ENCODE data around the gene IRF3.

DNA sequence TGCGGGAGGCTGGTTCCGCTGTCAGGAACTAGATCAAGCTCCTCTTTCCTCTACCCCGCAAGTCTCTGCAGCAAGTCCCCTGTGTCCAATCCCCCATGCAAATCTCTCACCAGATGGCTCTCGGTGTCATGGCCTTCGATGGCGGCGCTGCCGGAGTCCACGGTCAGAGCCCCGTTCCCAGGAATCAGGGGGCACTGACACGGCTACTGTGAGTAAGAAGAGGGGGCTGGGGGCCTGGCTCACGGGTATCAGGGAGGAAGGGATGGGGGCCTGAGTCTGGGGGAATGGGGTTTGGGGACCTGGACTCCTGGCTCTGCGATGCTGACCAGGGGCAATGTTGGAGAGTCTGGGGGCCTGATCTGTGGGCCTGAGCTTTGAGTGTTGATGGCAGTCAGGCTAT is 19.7 kb downstream of the IRF3 start:
- TF ChIP-seq, protein P1, sequence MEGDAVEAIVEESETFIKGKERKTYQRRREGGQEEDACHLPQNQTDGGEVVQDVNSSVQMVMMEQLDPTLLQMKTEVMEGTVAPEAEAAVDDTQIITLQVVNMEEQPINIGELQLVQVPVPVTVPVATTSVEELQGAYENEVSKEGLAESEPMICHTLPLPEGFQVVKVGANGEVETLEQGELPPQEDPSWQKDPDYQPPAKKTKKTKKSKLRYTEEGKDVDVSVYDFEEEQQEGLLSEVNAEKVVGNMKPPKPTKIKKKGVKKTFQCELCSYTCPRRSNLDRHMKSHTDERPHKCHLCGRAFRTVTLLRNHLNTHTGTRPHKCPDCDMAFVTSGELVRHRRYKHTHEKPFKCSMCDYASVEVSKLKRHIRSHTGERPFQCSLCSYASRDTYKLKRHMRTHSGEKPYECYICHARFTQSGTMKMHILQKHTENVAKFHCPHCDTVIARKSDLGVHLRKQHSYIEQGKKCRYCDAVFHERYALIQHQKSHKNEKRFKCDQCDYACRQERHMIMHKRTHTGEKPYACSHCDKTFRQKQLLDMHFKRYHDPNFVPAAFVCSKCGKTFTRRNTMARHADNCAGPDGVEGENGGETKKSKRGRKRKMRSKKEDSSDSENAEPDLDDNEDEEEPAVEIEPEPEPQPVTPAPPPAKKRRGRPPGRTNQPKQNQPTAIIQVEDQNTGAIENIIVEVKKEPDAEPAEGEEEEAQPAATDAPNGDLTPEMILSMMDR (IDR thresholded peaks at IDR 0.05; ENCODE audit: low read length), result no peak
- no peak for TF ChIP-seq EZH2 (IDR thresholded peaks at IDR 0.05; ENCODE audit: borderline replicate concordance, low read length)

Data from OCI-LY1 (cell line).